DND-41 (cell line): ENCODE results near the gene RAB11FIP3.

Source experiments
- EZH2 ChIP-seq: IDR thresholded peaks from 3 replicates; pipeline ENCODE4 v1.6.1; 2012; ENCODE audit warnings: borderline replicate concordance, low read depth, mild to moderate bottlenecking, moderate library complexity, low read length, inconsistent platforms; ENCODE audit not compliant: severe bottlenecking
- TF ChIP-seq, protein P1 (sequence below): IDR thresholded peaks from 2 replicates; pipeline ENCODE4 v1.5.1; 2012; ENCODE audit warnings: borderline replicate concordance, low read length, moderate library complexity, mild to moderate bottlenecking; ENCODE audit not compliant: poor library complexity, severe bottlenecking; ENCODE audit errors: extremely low read depth

GRCh38 chr16:375927-376816 is 49.3 kb upstream of the RAB11FIP3 start:
- TF ChIP-seq, protein P1, sequence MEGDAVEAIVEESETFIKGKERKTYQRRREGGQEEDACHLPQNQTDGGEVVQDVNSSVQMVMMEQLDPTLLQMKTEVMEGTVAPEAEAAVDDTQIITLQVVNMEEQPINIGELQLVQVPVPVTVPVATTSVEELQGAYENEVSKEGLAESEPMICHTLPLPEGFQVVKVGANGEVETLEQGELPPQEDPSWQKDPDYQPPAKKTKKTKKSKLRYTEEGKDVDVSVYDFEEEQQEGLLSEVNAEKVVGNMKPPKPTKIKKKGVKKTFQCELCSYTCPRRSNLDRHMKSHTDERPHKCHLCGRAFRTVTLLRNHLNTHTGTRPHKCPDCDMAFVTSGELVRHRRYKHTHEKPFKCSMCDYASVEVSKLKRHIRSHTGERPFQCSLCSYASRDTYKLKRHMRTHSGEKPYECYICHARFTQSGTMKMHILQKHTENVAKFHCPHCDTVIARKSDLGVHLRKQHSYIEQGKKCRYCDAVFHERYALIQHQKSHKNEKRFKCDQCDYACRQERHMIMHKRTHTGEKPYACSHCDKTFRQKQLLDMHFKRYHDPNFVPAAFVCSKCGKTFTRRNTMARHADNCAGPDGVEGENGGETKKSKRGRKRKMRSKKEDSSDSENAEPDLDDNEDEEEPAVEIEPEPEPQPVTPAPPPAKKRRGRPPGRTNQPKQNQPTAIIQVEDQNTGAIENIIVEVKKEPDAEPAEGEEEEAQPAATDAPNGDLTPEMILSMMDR = no peak
- TF ChIP-seq EZH2 = no peak
